Mammary epithelial cell (primary cell): ENCODE data around the gene TMEM178A.

Experiments
- CTCF ChIP-seq, 2 donors: IDR thresholded peaks in 1 of 2; conservative IDR thresholded peaks in 1 of 2; 2 replicates each; pipeline ENCODE4 v1.5.1; 2011 to 2012; ENCODE audit warnings: inconsistent platforms in 2 of 2, low read length in 2 of 2, mild to moderate bottlenecking in 2 of 2, control low read depth in 1 of 2, low read depth in 1 of 2; ENCODE audit not compliant: insufficient read depth in 1 of 2; ENCODE audit errors: extremely low read depth in 1 of 2
- EZH2 ChIP-seq: IDR thresholded peaks from 2 replicates; pipeline ENCODE4 v1.6.1; 2012; ENCODE audit warnings: low read length, inconsistent platforms, borderline replicate concordance

- TF ChIP-seq CTCF (conservative IDR thresholded peaks at IDR 0.05 in 1 of 2, IDR thresholded peaks at IDR 0.05 in 1 of 2; ENCODE audit: extremely low read depth in 1 of 2, insufficient read depth in 1 of 2, low read depth in 1 of 2, low read length in 2 of 2) = no peak
- no peak for TF ChIP-seq EZH2
Observed at GRCh38 chr2:39737661-39738060, 71.9 kb downstream of the TMEM178A start.
